Smooth muscle cell (in vitro differentiated cells): ENCODE data around the gene DDAH1. TPM values are rescaled to one million over a fixed set of nuclear protein-coding genes. Genes with fewer than 3 reads are reported as not detected.

Experiments
- DNase-seq: peaks from one replicate; lab custom pipeline; 2025; ENCODE audit not compliant: unreplicated experiment; lab: John Stamatoyannopoulos, UW
- H2AFZ ChIP-seq: fragments of 200-600 bp; sonication (generic); 2 replicates; pipeline ENCODE4 v1.6.0; 2016; ENCODE audit warnings: antibody characterized with exemption, low read depth, mild to moderate bottlenecking
- H3F3A ChIP-seq: fragments of 200-600 bp; sonication (generic); 2 replicates; pipeline ENCODE4 v1.6.0; 2017; ENCODE audit warnings: antibody characterized with exemption, low read depth
- H3K27ac ChIP-seq: fragments of 200-600 bp; sonication (generic); 2 replicates; pipeline ENCODE4 v1.5.1; 2016; ENCODE audit warnings: low read depth, mild to moderate bottlenecking
- H3K27me3 ChIP-seq: fragments of 200-600 bp; sonication (generic); 2 replicates; pipeline ENCODE4 v1.6.1; 2016; ENCODE audit warnings: low read depth, mild to moderate bottlenecking
- H3K36me3 ChIP-seq: fragments of 200-600 bp; sonication (generic); 2 replicates; pipeline ENCODE4 v1.5.1; 2016; ENCODE audit warnings: low read depth
- H3K4me1 ChIP-seq: fragments of 200-600 bp; sonication (generic); 2 replicates; pipeline ENCODE4 v1.5.1; 2016; ENCODE audit warnings: low read depth
- H3K4me2 ChIP-seq: fragments of 200-600 bp; sonication (generic); 2 replicates; pipeline ENCODE4 v1.6.0; 2016; ENCODE audit warnings: mild to moderate bottlenecking
- H3K4me3 ChIP-seq: fragments of 200-600 bp; sonication (generic); 2 replicates; pipeline ENCODE4 v1.5.1; 2016; ENCODE audit warnings: mild to moderate bottlenecking
- H3K79me2 ChIP-seq: fragments of 200-600 bp; sonication (generic); 2 replicates; pipeline ENCODE4 v1.6.0; 2016; ENCODE audit warnings: low read depth, mild to moderate bottlenecking
- H3K9ac ChIP-seq: fragments of 200-600 bp; sonication (generic); 2 replicates; pipeline ENCODE4 v1.6.0; 2016; ENCODE audit warnings: low read depth
- H3K9me3 ChIP-seq: fragments of 200-600 bp; sonication (generic); replicated peaks from 2 replicates; pipeline ENCODE4 v1.5.1; 2016; ENCODE audit warnings: low read depth
- H4K20me1 ChIP-seq: fragments of 200-600 bp; sonication (generic); 2 replicates; pipeline ENCODE4 v1.6.0; 2016; ENCODE audit warnings: low read depth
- WGBS: methylation state at CpG from one replicate; pipeline ENCODE4 v1.1.7; 2016; ENCODE audit warnings: low lambda C conversion rate; 5-methylcytosine and 5-hydroxymethylcytosine counted together
- polyA plus RNA-seq: library from polyadenylated mRNA; unstranded; fragments of >200 nt; fragmentation: Nextera tagmentation; extraction: Ambion mirVana; gene quantifications from 2 replicates; pipeline ENCODE4 v1.2.1, GENCODE V29; 2016
- total RNA-seq: library from RNA; depleted of rRNA; stranded (reverse); fragments of >200 nt; gene quantifications from 2 replicates; pipeline ENCODE4 v1.2.3, GENCODE V29; 2014
- TF ChIP-seq, protein P1 (sequence below): fragments of 200-600 bp; sonication (generic); IDR thresholded peaks from 2 replicates; pipeline ENCODE4 v1.5.1; 2017; ENCODE audit warnings: borderline replicate concordance, mild to moderate bottlenecking, antibody characterized with exemption; ENCODE audit not compliant: insufficient read depth, poor library complexity, severe bottlenecking

DDAH1 gene
- total and polyA plus RNA-seq, 2 experiments from 2014 or later: 13.8 to 30.8 TPM

DNA sequence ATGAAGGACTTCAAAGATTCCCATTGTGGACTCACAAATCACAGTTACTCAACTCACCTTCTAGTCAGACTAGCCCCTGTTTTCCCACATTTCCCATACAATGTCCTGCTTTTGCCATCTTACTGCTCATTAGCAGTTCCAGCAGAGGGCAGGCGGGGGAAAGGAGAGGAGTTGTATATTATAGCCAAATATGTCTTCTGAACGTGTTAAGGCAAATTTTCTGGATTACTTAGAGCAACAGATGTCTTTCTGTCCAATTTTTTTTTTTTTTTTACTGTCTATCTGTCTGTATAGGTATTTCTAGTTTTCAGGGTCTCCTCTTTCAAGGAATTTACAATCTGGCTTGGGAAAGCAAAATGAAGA, 29.9 kb upstream of the DDAH1 start:
- 63% methylated on average over 2 of the region's 2 CpGs for WGBS
- Histone ChIP-seq H3K4me2 (no peak overlapping the region), H3K9me3 (no peaks in the 10 kb centered on the region), H3K4me3 (no peak overlapping the region), H3K4me1 (no peaks in the 10 kb centered on the region), H3K36me3 (no peaks in the 10 kb centered on the region), H3K27me3 (no peaks in the 10 kb centered on the region), H3K27ac (peak overlapping the region; percentile 65), H3K79me2 (peaks cover 10% of the 10 kb centered on the region), H4K20me1 (peaks cover 17% of the 10 kb centered on the region), H3F3A (no peaks in the 10 kb centered on the region), H2AFZ (no peak overlapping the region), H3K9ac (no peak overlapping the region)
- TF ChIP-seq, protein P1, sequence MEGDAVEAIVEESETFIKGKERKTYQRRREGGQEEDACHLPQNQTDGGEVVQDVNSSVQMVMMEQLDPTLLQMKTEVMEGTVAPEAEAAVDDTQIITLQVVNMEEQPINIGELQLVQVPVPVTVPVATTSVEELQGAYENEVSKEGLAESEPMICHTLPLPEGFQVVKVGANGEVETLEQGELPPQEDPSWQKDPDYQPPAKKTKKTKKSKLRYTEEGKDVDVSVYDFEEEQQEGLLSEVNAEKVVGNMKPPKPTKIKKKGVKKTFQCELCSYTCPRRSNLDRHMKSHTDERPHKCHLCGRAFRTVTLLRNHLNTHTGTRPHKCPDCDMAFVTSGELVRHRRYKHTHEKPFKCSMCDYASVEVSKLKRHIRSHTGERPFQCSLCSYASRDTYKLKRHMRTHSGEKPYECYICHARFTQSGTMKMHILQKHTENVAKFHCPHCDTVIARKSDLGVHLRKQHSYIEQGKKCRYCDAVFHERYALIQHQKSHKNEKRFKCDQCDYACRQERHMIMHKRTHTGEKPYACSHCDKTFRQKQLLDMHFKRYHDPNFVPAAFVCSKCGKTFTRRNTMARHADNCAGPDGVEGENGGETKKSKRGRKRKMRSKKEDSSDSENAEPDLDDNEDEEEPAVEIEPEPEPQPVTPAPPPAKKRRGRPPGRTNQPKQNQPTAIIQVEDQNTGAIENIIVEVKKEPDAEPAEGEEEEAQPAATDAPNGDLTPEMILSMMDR: peak; percentile 23
- DNase-seq: no peak

DNA sequence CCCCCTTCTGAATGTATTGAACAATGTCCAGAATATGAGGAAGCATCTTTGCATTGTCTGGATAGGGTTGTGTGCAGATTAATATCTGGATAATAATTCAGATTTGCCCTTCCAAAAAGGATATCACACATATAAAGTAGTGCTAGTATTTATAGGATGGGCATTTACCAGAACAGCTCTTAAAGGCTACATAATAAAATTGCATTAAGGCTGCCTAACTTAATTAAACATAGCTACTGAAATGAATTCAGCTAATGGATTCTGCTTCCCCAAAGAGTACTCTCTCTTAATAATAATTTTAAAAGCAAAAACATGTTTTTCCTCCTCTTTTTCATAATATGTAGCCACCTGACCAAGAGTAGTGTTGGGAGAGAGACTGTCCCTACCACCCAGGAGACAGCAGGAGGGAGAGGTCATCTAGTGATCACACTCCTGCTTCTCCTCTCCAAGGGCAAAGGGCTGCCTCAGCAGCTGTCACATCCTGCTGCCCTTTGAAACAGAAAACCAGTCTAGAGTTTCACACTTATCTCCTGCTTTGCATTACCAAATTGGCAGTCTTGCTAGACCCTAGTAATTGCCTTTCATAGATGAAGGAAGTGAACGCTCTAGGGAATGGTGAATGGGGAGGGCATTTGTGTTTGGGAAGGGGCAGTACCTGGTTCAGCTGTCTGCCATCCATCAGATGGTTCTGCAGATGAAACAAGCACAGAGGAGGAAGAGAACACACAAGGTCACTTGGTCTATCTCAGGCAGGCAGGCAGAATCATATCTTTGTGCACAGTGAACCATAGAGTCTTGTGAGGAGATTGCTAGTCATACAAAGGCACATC, 29.3 kb upstream of the DDAH1 start:
- DNase-seq: no peak
- H3K27me3 ChIP-seq: no peaks in the 10 kb centered on the region
- H3K36me3 ChIP-seq: no peaks in the 10 kb centered on the region
- 75% methylated on average over 1 of the region's 1 CpG for WGBS
- peak overlapping the region; percentile 65 for H3K27ac ChIP-seq
- no peak overlapping the region for H3K4me2 ChIP-seq
- H3K9me3 ChIP-seq: no peaks in the 10 kb centered on the region
- H3K9ac ChIP-seq: no peak overlapping the region
- TF ChIP-seq, protein P1: no peak
- peaks cover 5% of the 10 kb centered on the region for H3K79me2 ChIP-seq
- H3F3A ChIP-seq: no peaks in the 10 kb centered on the region
- H3K4me3 ChIP-seq: no peak overlapping the region
- H3K4me1 ChIP-seq: no peaks in the 10 kb centered on the region
- peaks cover 17% of the 10 kb centered on the region for H4K20me1 ChIP-seq
- H2AFZ ChIP-seq: no peak overlapping the region

DNA sequence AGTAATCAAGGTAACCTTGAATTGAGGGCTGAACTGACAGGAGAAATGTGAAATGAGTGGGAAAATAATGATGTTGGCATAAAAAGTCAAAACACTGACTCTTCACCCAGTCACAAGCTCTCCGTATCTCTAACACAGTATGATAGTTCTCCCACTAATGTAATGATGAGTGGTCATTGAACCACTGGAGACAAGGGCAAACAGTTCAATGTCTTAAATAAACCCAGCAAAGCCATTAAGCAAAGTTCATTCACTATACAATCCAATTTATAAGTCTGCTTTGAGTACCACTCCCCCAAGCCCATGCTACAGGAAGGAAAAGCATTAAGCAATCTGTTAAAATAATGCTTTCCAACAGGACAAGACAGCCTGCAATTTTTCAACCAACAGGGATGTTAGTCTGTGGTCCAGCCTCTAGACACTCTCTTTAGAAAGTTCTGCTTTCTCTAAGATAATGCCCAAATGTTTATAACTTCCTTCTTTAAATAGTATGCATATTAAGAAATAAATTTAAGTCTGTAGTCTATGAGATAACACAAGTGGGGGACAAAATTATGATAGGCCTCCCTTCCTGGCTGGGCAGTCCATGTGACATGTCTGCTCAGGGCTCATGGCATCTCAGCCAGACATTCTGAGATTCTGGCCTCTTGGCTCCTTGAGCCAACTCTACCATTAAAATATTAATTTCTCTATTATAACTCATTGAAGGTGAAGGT, 25.5 kb upstream of the DDAH1 start:
- Histone ChIP-seq H4K20me1 (no peaks in the 10 kb centered on the region), H3K4me1 (no peaks in the 10 kb centered on the region), H3K9me3 (no peaks in the 10 kb centered on the region), H2AFZ (no peak overlapping the region), H3K36me3 (no peaks in the 10 kb centered on the region), H3K4me3 (no peak overlapping the region), H3F3A (no peaks in the 10 kb centered on the region), H3K4me2 (no peak overlapping the region), H3K27ac (no peak overlapping the region), H3K79me2 (no peaks in the 10 kb centered on the region), H3K9ac (no peak overlapping the region), H3K27me3 (no peaks in the 10 kb centered on the region)
- no peak for DNase-seq
- 94% methylated on average over 1 of the region's 1 CpG for WGBS
- TF ChIP-seq, protein P1: no peak
